HG03066 (cell line): ENCODE results near the gene RCC1.
"Not testable (repeated sequence)": the region's sequence is repeated elsewhere in the genome, so short reads cannot be mapped to it uniquely, and the experiment has no call there.

Experiments used
- ATAC-seq: cut with Tn5 transposase; IDR thresholded peaks from one replicate; pipeline ENCODE4 v1.9.1; 2021; ENCODE audit warnings: low read depth; ENCODE audit not compliant: unreplicated experiment

RCC1 gene

DNA sequence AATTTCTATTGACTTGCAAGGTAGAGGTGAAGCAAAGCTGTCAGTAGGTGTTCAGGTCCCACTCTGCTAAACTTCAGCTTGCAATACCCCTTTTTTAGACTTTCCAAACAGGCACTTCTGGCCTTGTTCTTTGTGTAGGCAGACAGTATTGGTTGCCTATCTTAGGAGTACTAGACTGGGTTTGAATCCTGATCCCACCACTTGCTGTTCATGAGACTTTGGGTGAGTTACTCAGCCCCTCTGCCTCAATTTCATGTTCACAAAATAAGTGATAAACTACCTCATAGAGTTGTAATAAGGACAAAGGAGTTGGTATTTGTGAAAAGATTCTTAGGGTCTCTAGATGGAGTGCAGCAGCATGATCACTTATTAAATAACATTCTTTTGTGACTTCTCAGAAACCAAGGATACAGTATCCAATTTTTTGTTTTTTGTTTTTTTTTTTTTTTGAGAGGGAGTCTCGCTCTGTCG lies 5.2 kb downstream of the RCC1 start:
- ATAC-seq, result no peak

DNA sequence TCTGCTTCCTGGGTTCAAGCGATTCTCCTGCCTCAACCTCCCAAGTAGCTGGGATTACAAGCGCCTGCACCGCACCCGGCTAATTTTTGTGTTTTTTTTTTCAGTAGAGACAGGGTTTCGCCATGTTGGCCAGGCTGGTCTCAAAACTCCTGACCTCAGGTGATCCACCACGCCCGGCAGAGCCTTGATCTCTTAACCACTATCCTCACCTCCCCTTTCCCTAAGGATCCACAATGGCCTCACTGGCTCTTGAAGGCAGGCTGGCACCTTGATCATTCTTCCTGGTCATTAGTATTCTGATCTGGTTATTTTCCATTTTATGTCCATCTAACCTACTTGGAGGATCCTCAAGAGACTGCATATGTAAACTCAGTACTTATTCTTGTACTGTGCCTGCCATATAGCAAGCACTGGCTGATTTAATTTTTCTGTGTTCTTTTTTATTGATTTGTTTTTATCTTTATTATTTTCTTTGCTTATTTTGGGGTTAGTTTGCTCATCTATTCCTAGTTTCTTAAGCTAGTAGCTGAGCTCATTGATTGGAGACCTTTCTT lies 6.3 kb downstream of the RCC1 start:
- no peak for ATAC-seq

GRCh38 chr1:28514445-28514933 lies 8.6 kb downstream of the RCC1 start:
- ATAC-seq, result not testable (repeated sequence)

- no peak for ATAC-seq
These were observed 10.7 kb downstream of the RCC1 start for GRCh38 chr1:28516518-28516956.

- ATAC-seq, result no peak
These were observed 11.8 kb downstream of the RCC1 start for GRCh38 chr1:28517649-28517999.

GRCh38 chr1:28518000-28518744 lies 12.3 kb downstream of the RCC1 start:
- peak; percentile 70 for ATAC-seq

GRCh38 chr1:28518745-28519341 lies 13.0 kb downstream of the RCC1 start:
- ATAC-seq, result no peak

- no peak for ATAC-seq
These were observed 14.3 kb downstream of the RCC1 start for GRCh38 chr1:28519946-28520725.

- not testable (repeated sequence) for ATAC-seq
These were observed 15.0 kb downstream of the RCC1 start for GRCh38 chr1:28520796-28521195.

DNA sequence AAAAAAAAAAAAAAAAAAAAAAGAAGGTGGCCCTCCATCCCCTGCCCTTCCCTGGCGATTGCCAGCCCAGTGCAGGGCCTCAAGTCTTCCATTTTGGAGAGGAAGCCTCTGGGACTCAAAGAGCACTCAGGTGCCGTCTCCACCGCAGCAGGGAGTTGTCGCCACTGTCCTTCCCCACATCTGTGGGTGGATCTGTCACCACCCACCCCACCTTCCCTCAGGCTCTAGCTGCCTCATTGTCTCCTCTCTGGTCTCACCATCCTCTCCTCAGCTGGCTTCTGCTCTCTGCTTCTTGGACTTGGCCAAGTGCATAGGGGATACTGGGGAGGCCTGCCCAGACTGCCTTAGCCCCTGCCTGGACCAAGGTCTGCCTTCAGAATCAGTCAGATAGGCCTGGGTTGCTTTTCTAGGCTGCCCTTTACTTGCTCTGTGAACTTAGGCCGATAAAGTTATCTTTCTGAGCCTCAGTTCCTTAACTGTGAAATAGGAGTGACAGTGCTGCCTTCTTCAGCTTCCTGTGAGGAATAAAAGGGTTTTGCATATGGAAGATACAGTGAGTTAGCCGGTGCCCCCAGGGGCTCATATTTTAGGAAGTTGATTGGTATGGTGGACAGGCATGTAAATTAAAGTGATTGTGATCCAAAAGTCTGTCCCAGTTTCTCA lies 15.8 kb downstream of the RCC1 start:
- no peak for ATAC-seq

GRCh38 chr1:28522537-28522936 lies 16.7 kb downstream of the RCC1 start:
- not testable (repeated sequence) for ATAC-seq

GRCh38 chr1:28525002-28525642 lies 19.3 kb downstream of the RCC1 start:
- ATAC-seq, result not testable (repeated sequence)

DNA sequence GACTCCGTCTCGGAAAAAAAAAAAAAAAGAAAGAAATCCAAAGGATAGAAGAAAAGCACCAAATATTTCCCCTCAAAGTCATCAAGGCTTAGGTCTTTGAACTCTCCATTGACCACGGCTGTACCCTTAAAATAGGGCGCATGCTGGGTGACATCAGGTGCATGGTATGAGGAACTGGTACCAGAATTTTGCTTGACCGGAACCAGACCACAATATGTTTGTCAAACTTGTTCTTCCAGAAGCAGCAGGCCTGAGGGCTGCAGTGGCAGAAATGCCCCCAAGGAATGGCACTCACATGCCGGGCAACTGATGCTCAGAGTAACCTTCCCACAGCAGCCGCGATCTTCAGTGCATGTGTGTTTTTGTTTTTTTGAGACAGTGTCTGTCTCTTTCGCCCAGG lies 21.0 kb downstream of the RCC1 start:
- ATAC-seq, result no peak

- ATAC-seq, result no peak
These were observed 24.6 kb downstream of the RCC1 start for GRCh38 chr1:28530456-28530855.

- ATAC-seq, result no peak
These were observed 28.8 kb downstream of the RCC1 start for GRCh38 chr1:28534671-28535070.

DNA sequence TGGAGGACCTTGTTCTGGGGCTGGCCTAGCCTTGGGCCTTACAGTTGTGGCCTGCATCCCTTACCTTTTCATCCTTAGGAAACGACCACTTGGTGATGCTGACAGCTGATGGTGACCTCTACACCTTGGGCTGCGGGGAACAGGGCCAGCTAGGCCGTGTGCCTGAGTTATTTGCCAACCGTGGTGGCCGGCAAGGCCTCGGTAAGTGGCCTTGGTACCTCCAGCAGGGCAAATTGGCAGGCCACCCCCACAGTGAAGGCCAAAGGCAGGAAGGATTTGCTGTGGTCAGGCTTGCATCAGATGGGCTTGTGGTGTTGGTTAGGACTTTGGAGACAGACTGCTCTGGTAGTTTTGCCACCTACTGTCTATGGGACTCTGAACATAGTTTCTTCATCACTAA lies 29.3 kb downstream of the RCC1 start:
- ATAC-seq, result no peak

DNA sequence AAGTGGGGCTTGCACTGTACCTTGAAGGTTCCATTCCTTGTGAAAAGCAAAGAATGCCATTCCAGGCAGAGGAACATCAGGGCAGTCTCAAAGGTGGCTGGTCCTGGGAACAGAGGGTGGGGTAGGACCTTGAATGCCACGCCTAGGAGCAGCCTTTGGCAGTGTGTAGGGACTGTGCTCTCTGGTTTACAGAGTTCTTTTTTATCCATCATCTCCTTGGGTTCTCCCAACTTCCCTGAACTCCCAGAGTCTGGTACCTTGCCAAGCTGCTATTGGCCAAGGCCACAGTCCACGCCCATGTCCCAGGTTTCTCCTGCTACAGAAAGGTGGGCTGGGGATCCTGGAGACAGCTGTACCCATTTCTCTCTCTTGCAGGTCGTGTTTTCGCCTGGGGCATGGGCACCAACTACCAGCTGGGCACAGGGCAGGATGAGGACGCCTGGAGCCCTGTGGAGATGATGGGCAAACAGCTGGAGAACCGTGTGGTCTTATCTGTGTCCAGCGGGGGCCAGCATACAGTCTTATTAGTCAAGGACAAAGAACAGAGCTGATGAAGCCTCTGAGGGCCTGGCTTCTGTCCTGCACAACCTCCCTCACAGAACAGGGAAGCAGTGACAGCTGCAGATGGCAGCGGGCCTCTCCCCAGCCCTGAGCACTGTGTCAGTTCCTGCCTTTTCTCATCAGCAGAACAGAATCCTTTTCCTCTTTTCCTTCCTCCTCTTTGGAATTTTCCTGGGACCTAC lies 31.8 kb downstream of the RCC1 start:
- ATAC-seq, result no peak

GRCh38 chr1:28538286-28538685 lies 32.4 kb downstream of the RCC1 start:
- ATAC-seq, result no peak

GRCh38 chr1:28540651-28541050 lies 34.8 kb downstream of the RCC1 start:
- no peak for ATAC-seq
